Cardiac fibroblast (primary cell): ENCODE results near the gene ARHGAP19.
"Not testable (repeated sequence)": the region's sequence is repeated elsewhere in the genome, so short reads cannot be mapped to it uniquely, and the experiment has no call there.

ENCODE experiments used
- DNase-seq, 2 donors: peaks; one replicate each; pipeline versions ENCODE4 v3.0.0 to v3.0.0-alpha.2; 2010; ENCODE audit warnings: low read depth in 2 of 2
- H3K4me3 ChIP-seq, 2 donors: replicated peaks in 1 of 2; 1 replicate in 1 of 2; 2 replicates in 1 of 2; pipeline ENCODE4 v1.5.1; 2011; ENCODE audit warnings: low read depth in 2 of 2, low read length in 2 of 2, mild to moderate bottlenecking in 2 of 2, moderate library complexity in 1 of 2
- CTCF ChIP-seq: IDR thresholded peaks from one replicate; pipeline ENCODE4 v1.5.1; 2011; ENCODE audit warnings: low read depth, mild to moderate bottlenecking, low read length, inconsistent platforms

Gene ARHGAP19

DNA sequence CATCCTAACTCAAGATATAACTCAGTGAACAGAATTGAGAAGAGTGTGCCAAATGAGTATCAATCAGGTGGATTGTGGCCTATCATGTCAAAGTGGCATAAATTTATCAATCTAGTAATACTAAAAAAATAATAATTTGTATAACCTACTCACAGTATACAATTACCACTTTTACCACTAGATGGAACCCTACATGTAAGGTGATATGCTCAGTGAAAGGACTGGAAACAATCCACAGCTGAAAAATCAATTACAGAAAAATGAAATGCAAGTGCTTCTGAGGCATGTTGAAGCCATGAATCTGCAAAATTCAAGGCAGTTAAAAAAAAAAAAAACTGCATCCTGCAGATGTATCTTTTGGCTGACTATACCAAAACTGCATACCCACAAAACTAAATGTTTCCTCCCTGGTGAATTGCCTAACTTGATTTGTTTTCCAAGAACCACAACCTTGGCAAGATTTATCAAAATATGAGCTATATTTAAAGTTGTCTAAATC, 13.9 kb downstream of the ARHGAP19 start:
- H3K4me3 ChIP-seq = no peak overlapping the region
- peak; percentile 95 to 96 for DNase-seq
- TF ChIP-seq CTCF = peak; percentile 49

DNA sequence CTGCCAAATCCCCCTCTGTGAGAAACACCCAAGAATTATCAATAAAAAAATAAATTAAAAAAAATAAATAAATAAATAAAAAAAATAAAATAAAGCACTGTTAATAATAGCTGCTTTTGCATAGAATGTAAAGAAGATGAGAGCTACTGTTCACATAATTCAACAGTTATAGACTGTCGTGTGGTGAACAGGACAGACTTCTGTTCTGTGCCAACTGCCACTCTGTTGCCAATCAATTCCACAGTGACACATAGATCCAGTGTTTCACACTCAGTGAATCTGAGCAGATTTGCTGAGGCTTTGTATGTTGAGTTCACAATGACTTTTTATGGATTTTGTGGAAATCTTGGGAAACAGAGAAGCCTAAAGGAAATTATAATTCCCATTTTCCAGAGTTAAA, 14.9 kb downstream of the ARHGAP19 start:
- TF ChIP-seq CTCF = no peak
- no peak overlapping the region for H3K4me3 ChIP-seq
- no peak for DNase-seq

DNA sequence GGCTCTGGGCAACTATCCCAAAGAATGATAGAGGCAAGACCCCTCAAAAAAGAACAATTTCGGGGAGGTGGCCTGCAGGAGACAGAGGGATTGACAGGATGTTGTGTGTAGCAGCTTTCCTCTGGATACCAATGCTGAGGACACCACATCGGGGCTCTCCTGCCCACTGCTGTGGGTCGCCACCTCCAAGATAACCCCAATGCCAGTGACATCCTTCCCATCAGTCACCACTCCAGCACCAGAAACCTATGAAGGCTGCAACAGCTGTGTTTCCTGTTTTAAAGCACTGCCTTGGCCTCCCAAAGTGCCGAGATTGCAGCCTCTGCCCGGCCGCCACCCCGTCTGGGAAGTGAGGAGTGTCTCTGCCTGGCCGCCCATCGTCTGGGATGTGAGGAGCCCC, 17.6 kb downstream of the ARHGAP19 start:
- TF ChIP-seq CTCF = no peak
- no peak for DNase-seq
- H3K4me3 ChIP-seq = no peak overlapping the region

GRCh38 chr10:97273700-97274099, 18.7 kb downstream of the ARHGAP19 start:
- no peak for TF ChIP-seq CTCF
- DNase-seq = no peak
- no peak overlapping the region for H3K4me3 ChIP-seq

DNA sequence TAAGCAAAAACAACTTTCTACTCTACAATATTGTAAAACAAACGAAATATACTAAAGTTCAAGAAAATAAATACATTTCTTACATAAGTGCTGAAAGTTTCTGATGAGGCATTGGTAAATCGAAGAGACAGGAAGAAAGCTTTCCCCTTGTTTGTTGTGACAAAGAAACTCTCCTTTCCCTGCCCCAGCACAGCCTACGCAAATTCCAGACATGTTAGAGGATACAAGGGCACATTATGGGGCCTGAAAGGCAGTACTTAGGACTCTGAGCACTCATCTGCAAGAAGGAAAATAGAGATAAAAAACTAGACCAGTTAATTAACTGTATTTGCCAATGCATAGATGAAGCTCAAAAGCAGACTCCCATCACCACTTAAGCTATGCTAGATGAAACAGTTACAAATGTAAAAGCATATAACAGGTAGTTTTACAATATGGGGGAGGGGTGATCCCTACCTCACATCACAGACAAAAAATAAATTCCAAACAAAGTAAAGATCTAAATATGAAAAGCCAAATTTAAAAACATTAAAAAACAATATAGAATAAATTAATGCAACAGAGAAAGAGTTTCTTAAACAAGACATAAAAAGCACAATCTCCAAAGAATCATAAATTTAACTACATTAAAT, 21.8 kb downstream of the ARHGAP19 start:
- no peak overlapping the region for H3K4me3 ChIP-seq
- peak; percentile 63 to 64 for DNase-seq
- no peak for TF ChIP-seq CTCF

DNA sequence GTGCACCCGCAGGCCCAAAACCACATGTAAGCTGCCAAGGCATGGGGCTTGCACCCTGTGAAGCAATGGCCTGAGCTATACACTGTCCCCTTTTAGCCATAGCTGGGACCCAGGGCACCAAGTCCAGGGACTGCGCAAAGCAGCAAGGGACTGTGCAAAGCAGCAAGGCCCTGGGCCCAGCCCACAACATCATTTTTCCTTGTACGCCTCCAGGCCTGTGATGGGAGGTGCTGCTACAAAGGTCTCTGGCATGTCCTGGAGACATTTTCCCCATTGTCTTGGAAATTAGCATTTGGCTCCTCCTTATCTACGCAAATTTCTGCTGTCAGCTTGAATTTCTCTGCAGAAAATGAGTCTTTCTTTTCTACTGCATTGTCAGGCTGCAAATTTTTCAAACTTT, 24.8 kb downstream of the ARHGAP19 start:
- no peak overlapping the region for H3K4me3 ChIP-seq
- TF ChIP-seq CTCF = no peak
- peak in 1 of 2 donors; percentile 16 for DNase-seq

DNA sequence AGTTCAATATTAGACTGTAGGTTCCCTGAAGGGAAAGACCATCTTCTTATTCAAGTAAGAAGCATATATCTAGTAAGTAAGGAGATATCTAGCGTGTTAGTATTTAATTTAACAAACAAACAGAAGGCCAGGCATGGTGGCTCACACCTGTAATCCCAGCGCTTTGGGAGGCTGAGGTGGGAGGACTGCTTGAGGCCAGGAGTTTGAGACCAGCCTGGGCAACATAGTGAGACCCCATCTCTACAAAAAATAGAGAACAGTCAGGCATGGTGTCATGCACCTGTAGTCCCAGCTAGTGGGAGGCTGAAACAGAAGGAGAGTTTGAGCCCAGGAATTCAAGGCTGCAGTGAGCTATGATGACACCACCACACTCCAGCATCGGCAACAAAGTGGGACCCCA, 27.3 kb downstream of the ARHGAP19 start:
- H3K4me3 ChIP-seq, DNase-seq: not testable (repeated sequence)
